ENCODE results near the gene PCSK2.

The PCSK2 gene

GRCh38 chr20:17448071-17448470, 221.2 kb downstream of the PCSK2 start:
- in situ Hi-C loops (cut with HindIII; ENCODE audit: low sequenced_read_pairs) = no loop called here
- no peak overlapping the region for H3K4me3 ChIP-seq (ENCODE audit: low read depth, low read length)
- DNase-seq (ENCODE audit: low read depth) = no peak
- no peak for TF ChIP-seq CTCF (IDR thresholded peaks at IDR 0.05; ENCODE audit: low read depth, low read length, missing control alignments)

- TF ChIP-seq CTCF (IDR thresholded peaks at IDR 0.05; ENCODE audit: low read depth, low read length, missing control alignments) = no peak
- in situ Hi-C loops (cut with HindIII; ENCODE audit: low sequenced_read_pairs) = no loop called here
- no peak for DNase-seq (ENCODE audit: low read depth)
- H3K4me3 ChIP-seq (ENCODE audit: low read depth, low read length) = no peak overlapping the region
Measured at GRCh38 chr20:17449031-17449430, 222.2 kb downstream of the PCSK2 start.

GRCh38 chr20:17452441-17452840, 225.6 kb downstream of the PCSK2 start:
- in situ Hi-C loops (cut with HindIII; ENCODE audit: low sequenced_read_pairs) = no loop called here

GRCh38 chr20:17453592-17453991, 226.8 kb downstream of the PCSK2 start:
- no peak for TF ChIP-seq CTCF (IDR thresholded peaks at IDR 0.05; ENCODE audit: low read depth, low read length, missing control alignments)
- in situ Hi-C loops (cut with HindIII; ENCODE audit: low sequenced_read_pairs) = no loop called here
- no peak for DNase-seq (ENCODE audit: low read depth)
- no peak overlapping the region for H3K4me3 ChIP-seq (ENCODE audit: low read depth, low read length)

More at GRCh38 chr20:17452441-17452840, 225.6 kb downstream of the PCSK2 start:
- H3K4me3 ChIP-seq (ENCODE audit: low read depth, low read length) = no peak overlapping the region
- DNase-seq (ENCODE audit: low read depth) = no peak
- TF ChIP-seq CTCF (IDR thresholded peaks at IDR 0.05; ENCODE audit: low read depth, low read length, missing control alignments) = no peak

- TF ChIP-seq CTCF (IDR thresholded peaks at IDR 0.05; ENCODE audit: low read depth, low read length, missing control alignments) = no peak
- H3K4me3 ChIP-seq (ENCODE audit: low read depth, low read length) = no peak overlapping the region
- in situ Hi-C loops (cut with HindIII; ENCODE audit: low sequenced_read_pairs) = no loop called here
- no peak for DNase-seq (ENCODE audit: low read depth)
Measured at GRCh38 chr20:17456279-17456678, 229.4 kb downstream of the PCSK2 start.

- no peak overlapping the region for H3K4me3 ChIP-seq (ENCODE audit: low read depth, low read length)
- no peak for DNase-seq (ENCODE audit: low read depth)
- in situ Hi-C loops (cut with HindIII; ENCODE audit: low sequenced_read_pairs) = no loop called here
- no peak for TF ChIP-seq CTCF (IDR thresholded peaks at IDR 0.05; ENCODE audit: low read depth, low read length, missing control alignments)
Measured at GRCh38 chr20:17457079-17457478, 230.2 kb downstream of the PCSK2 start.
